ENCODE measurements around the gene FGG. TPM values are rescaled to one million over a fixed set of nuclear protein-coding genes. Genes with fewer than 3 reads are reported as not detected.

Gene FGG
- total and polyA plus RNA-seq, 10 of the 15 experiments (the other 5 are each of a cell fraction or from before 2014, with no cell fraction given): 1.8 TPM; not detected in 9

DNA sequence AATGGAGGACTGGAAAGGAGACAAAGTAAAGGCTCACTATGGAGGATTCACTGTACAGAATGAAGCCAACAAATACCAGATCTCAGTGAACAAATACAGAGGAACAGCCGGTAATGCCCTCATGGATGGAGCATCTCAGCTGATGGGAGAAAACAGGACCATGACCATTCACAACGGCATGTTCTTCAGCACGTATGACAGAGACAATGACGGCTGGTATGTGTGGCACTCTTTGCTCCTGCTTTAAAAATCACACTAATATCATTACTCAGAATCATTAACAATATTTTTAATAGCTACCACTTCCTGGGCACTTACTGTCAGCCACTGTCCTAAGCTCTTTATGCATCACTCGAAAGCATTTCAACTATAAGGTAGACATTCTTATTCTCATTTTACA is 42.9 kb downstream of the FGG start:
- TF ChIP-seq SREBF1 (IDR thresholded peaks at IDR 0.05; ENCODE audit: low read length): no peak
- TF ChIP-seq TBL1XR1 (IDR thresholded peaks at IDR 0.05; ENCODE audit: low read depth, low read length): no peak
- no peak for TF ChIP-seq REST (IDR thresholded peaks at IDR 0.05; ENCODE audit: low read depth, low read length)
- no peak for TF ChIP-seq MYB (IDR thresholded peaks at IDR 0.05; ENCODE audit: borderline replicate concordance, low read depth, low read length)
- no peak for TF ChIP-seq TCF12 (IDR thresholded peaks at IDR 0.05; ENCODE audit: low read depth, low read length)
- no peak for TF ChIP-seq FOXK2 (IDR thresholded peaks at IDR 0.05)
- no peak for TF ChIP-seq FOS (IDR thresholded peaks at IDR 0.05; ENCODE audit: borderline replicate concordance, extremely low read depth, insufficient read length)
- TF ChIP-seq CUX1 (IDR thresholded peaks at IDR 0.05; ENCODE audit: insufficient replicate concordance, low read depth, low read length): no peak
- Histone ChIP-seq H3K9me3 (replicated peaks; ENCODE audit: control insufficient read depth, insufficient read depth, low read length) (no peaks in the 10 kb centered on the region), H3K9ac (ENCODE audit: control insufficient read depth, insufficient read depth, low read length) (no peak overlapping the region), H3K4me3 (no peak overlapping the region), H3K36me3 (ENCODE audit: control insufficient read depth in 2 of 2, insufficient read depth in 2 of 2, low read length in 1 of 2) (no peaks in the 10 kb centered on the region), H3K79me2 (ENCODE audit: control insufficient read depth, insufficient read depth, low read length) (no peaks in the 10 kb centered on the region), H3K4me2 (ENCODE audit: control insufficient read depth, insufficient read depth) (no peak overlapping the region), H3K27ac (ENCODE audit: control insufficient read depth, insufficient read depth) (no peak overlapping the region), H2AFZ (ENCODE audit: control insufficient read depth, low read depth, low read length) (no peak overlapping the region), H3K27me3 (replicated peaks in 1 of 2; ENCODE audit: control insufficient read depth in 2 of 2, insufficient read depth in 2 of 2, low read length in 1 of 2) (no peaks in the 10 kb centered on the region; a peak in 1 of 4 replicates), H3K4me1 (ENCODE audit: control insufficient read depth, insufficient read depth, low read length) (no peaks in the 10 kb centered on the region), H4K20me1 (ENCODE audit: control insufficient read depth, insufficient read depth) (no peaks in the 10 kb centered on the region)
- intact Hi-C loops (cut with micrococcal nuclease; ENCODE audit: unreplicated experiment): no loop called here
- ChIA-PET POLR2A (no interaction called here), RAD21 (ENCODE audit: unreplicated experiment) (no interaction called here), CTCF (interaction anchor here (1.0 to 5.9 kb wide), 3 partner anchors 12 to 54 kb away, joined by 3 to 32 read pairs (median 4); no protein-coding TSS in a partner anchor), SMC1A (ENCODE audit: uncharacterized antibody, unreplicated experiment) (interaction anchor here (1.6 kb wide), 1 partner anchor 11 kb away, joined by 7 read pairs; no protein-coding TSS in a partner anchor)
- WGBS (ENCODE audit: insufficient coverage, insufficient replicate concordance, low lambda C conversion rate, missing lambda C conversion rate): 33% methylated on average over 5 of the region's 5 CpGs
- in situ Hi-C loops (cut with MboI): no loop called here
- FAIRE-seq (no peak), ATAC-seq (no peak), DNase-seq (ENCODE audit: low read depth, low spot score) (no peak)
- BruUV-seq (replicated peaks): no TSS peak

Data from GM12878 (cell line).